ENCODE data around the gene SLC44A3. TPM values are rescaled to one million over a fixed set of nuclear protein-coding genes. Genes with fewer than 3 reads are reported as not detected.

The SLC44A3 gene
- total RNA-seq, 3 donors from 2014 or later, result 0.30 TPM; not detected in 2

Other genes with a start within 250 kb of the SLC44A3 start
- 1 to 10 TPM; 1.2 to 3.1 (median 1.9) TPM for gene CNN3, start 106.8 kb downstream of the SLC44A3 start, total RNA-seq